K562 (cell line): ENCODE data around the gene CNOT10. TPM values are rescaled to one million over a fixed set of nuclear protein-coding genes. Genes with fewer than 3 reads are reported as not detected.

Experiments
- CLOCK ChIP-seq: fragments of 250-450 bp; sonication (Bioruptor Pico); IDR thresholded peaks from 2 replicates; pipeline ENCODE4 v1.4.0; 2020; ENCODE audit warnings: mild to moderate bottlenecking, moderate library complexity, borderline replicate concordance
- EP300 ChIP-seq: IDR thresholded peaks from 2 replicates; pipeline ENCODE4 v1.6.1; 2012; ENCODE audit warnings: low read length, improper control_type of control experiment
- HSF4 ChIP-seq: fragments of 250-450 bp; sonication (Bioruptor Pico); IDR thresholded peaks from 2 replicates; pipeline ENCODE4 v2.1.2; 2022; ENCODE audit warnings: mild to moderate bottlenecking, moderate library complexity, borderline replicate concordance
- JUNB ChIP-seq: fragments of 450-650 bp; formaldehyde crosslinking; conservative IDR thresholded peaks from 2 replicates; pipeline ENCODE4 v1.4.0; 2020; ENCODE audit warnings: mild to moderate bottlenecking
- KAT7 ChIP-seq: sonication (generic); formaldehyde crosslinking; IDR thresholded peaks from 2 replicates; pipeline ENCODE4 v1.8.0; 2022; ENCODE audit warnings: missing genetic modification reagents, mild to moderate bottlenecking, borderline replicate concordance
- MCM5 ChIP-seq: fragments of 450-650 bp; IDR thresholded peaks from 2 replicates; pipeline ENCODE4 v1.6.1; 2016; ENCODE audit warnings: low read depth
- MLLT1 ChIP-seq, 2 experiments: fragments of 450-650 bp; IDR thresholded peaks; 2 replicates each; pipeline ENCODE4 v1.6.1; 2016
- MTA1 ChIP-seq: fragments of 450-650 bp; IDR thresholded peaks from 2 replicates; pipeline ENCODE4 v1.6.1; 2017; ENCODE audit warnings: borderline replicate concordance
- NELFE ChIP-seq: IDR thresholded peaks from 2 replicates; pipeline ENCODE4 v1.6.1; 2011; ENCODE audit warnings: mild to moderate bottlenecking; ENCODE audit not compliant: insufficient read depth, insufficient read length
- NFYB ChIP-seq: IDR thresholded peaks from 2 replicates; pipeline ENCODE4 v1.6.1; 2011; ENCODE audit warnings: mild to moderate bottlenecking, moderate library complexity; ENCODE audit not compliant: insufficient read length; ENCODE audit errors: extremely low read depth
- PHF20 ChIP-seq: fragments of 450-650 bp; IDR thresholded peaks from 2 replicates; pipeline ENCODE4 v1.6.1; 2018; ENCODE audit not compliant: partially characterized antibody
- PRMT5 ChIP-seq: sonication (generic); formaldehyde crosslinking; IDR thresholded peaks from 2 replicates; pipeline ENCODE4 v1.5.0; 2020; ENCODE audit warnings: missing genetic modification reagents
- SAP30 ChIP-seq: fragments of 200-600 bp; sonication (generic); IDR thresholded peaks from 2 replicates; pipeline ENCODE4 v1.6.1; 2012; ENCODE audit warnings: borderline replicate concordance, low read depth, mild to moderate bottlenecking, moderate library complexity, low read length, control low read depth, inconsistent platforms; ENCODE audit not compliant: insufficient read depth, poor library complexity, severe bottlenecking
- SMAD2 ChIP-seq: fragments of 150-350 bp; IDR thresholded peaks from 2 replicates; pipeline ENCODE4 v1.6.1; 2014; ENCODE audit warnings: low read depth, mild to moderate bottlenecking, low read length
- SNIP1 ChIP-seq: fragments of 450-650 bp; IDR thresholded peaks from 2 replicates; pipeline ENCODE4 v1.7.1; 2017; ENCODE audit warnings: low read depth, mild to moderate bottlenecking
- STAT6 ChIP-seq: sonication (generic); formaldehyde crosslinking; IDR thresholded peaks from 2 replicates; pipeline ENCODE4 v1.8.1; 2023; ENCODE audit warnings: mild to moderate bottlenecking, missing genetic modification reagents
- SUPT5H ChIP-seq: fragments of 450-650 bp; IDR thresholded peaks from 2 replicates; pipeline ENCODE4 v1.6.1; 2016
- TSC22D4 ChIP-seq: fragments of 450-650 bp; IDR thresholded peaks from 2 replicates; pipeline ENCODE4 v1.6.1; 2016; ENCODE audit warnings: missing genetic modification characterization, missing biosample characterization, control low read depth
- ZNF586 ChIP-seq: fragments of 450-650 bp; formaldehyde crosslinking; conservative IDR thresholded peaks from 2 replicates; pipeline ENCODE4 v1.4.0; 2020; ENCODE audit warnings: mild to moderate bottlenecking, moderate library complexity
- ZNF76 ChIP-seq: fragments of 250-450 bp; sonication (Bioruptor Pico); IDR thresholded peaks from 2 replicates; pipeline ENCODE4 v1.4.0; 2020; ENCODE audit warnings: mild to moderate bottlenecking, moderate library complexity, borderline replicate concordance
- ZNF785 ChIP-seq: fragments of 250-450 bp; sonication (Bioruptor Pico); IDR thresholded peaks from 2 replicates; pipeline ENCODE4 v1.4.0; 2020; ENCODE audit warnings: mild to moderate bottlenecking
- ZNF79 ChIP-seq: fragments of 250-450 bp; sonication (Bioruptor Pico); IDR thresholded peaks from 2 replicates; pipeline ENCODE4 v1.4.0; 2020; ENCODE audit warnings: low read depth, mild to moderate bottlenecking, moderate library complexity
- polyA plus RNA-seq, 8 experiments: library from polyadenylated mRNA; depleted of rRNA in 4 of 8; stranded (reverse) in 5 of 8; unstranded in 3 of 8; fragments of >200 nt; fragmentation: Nextera tagmentation in 2 of 8; fragmentation: Illumina TruSeq in 1 of 8; extraction: Ambion mirVana in 2 of 8; extraction: Trizol in 1 of 8; gene quantifications; 2 replicates each; pipeline versions ENCODE4 v1.2.1 to v1.2.3, GENCODE V29; 2011 to 2014; ENCODE audit warnings: inconsistent platforms in 1 of 8, missing spikeins in 1 of 8
- total RNA-seq, 7 experiments: library from RNA; depleted of rRNA in 6 of 7; stranded (reverse); fragments of >200 nt in 6 of 7; fragmentation: Illumina TruSeq in 2 of 7; extraction: Trizol in 2 of 7; gene quantifications; 2 replicates each; pipeline versions ENCODE4 v1.2.1 to v1.2.3, GENCODE V29; 2011 to 2021; ENCODE audit warnings: low replicate concordance in 1 of 7
- TF ChIP-seq, protein P1 (sequence below), 2 experiments: fragments of 250-450 bp in 1 of 2; fragments of 450-650 bp in 1 of 2; sonication (Bioruptor Pico) in 1 of 2; IDR thresholded peaks; 2 replicates each; pipeline versions ENCODE4 v1.6.1 to v1.8.0; 2016 to 2021; ENCODE audit warnings: mild to moderate bottlenecking in 2 of 2, moderate library complexity in 2 of 2, missing compliant biosample characterization in 1 of 2, missing genetic modification characterization in 1 of 2

Gene CNOT10
- total and polyA plus RNA-seq, 9 of the 15 experiments (the other 6 are each of a cell fraction or from before 2014, with no cell fraction given): 35.7 to 114 (median 81.9) TPM

DNA sequence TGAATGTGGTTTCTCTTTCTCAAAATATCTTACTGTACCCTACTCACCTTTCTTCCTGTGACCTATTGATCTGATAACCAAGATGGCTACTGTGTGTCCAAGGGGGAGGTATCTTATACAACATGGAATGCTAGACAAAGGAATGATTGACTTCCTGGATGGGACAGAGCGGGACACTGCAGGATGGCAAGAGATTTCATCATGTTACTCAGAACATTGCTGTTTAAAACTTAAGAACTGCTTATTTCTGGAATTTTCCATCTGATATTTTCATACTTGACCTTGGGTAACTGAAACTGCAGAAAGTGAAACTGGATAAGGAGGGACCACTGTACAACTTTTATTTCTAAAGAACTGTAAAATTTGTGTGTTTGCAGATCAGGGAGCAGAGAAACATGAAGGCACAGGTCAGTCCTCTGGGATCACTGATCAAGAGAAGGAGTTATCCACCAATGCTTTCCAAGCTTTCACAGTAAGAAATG lies 18.5 kb downstream of the CNOT10 start (continued):
- TF ChIP-seq, protein P1, sequence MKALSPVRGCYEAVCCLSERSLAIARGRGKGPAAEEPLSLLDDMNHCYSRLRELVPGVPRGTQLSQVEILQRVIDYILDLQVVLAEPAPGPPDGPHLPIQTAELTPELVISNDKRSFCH (CRISPR knock-in tag; IDR thresholded peaks at IDR 0.05): no peak
- TF ChIP-seq, protein P1 (tag; IDR thresholded peaks at IDR 0.05): peak; percentile 49; the same call in 1 of the 2 replicates
- TF ChIP-seq ZNF586 (CRISPR knock-in tag) (no peak), MCM5 (no peak), SAP30 (no peak), HSF4 (CRISPR knock-in tag) (peak; percentile 23; the same call in 1 of the 2 replicates), KAT7 (CRISPR knock-in tag) (no peak), SMAD2 (0 out of 2 replicates have a peak, but pooled peaks have one; percentile 2), NELFE (no peak), TSC22D4 (tag) (no peak), ZNF76 (no peak), SNIP1 (no peak), MLLT1 (IDR thresholded peaks at IDR 0.05) (no peak), STAT6 (CRISPR knock-in tag) (no peak), JUNB (CRISPR knock-in tag) (no peak), MTA1 (0 out of 2 replicates have a peak, but pooled peaks have one; percentile 23), NFYB (no peak), PHF20 (no peak), ZNF79 (CRISPR knock-in tag) (no peak), ZNF785 (CRISPR knock-in tag) (no peak), PRMT5 (CRISPR knock-in tag) (no peak), EP300 (peak; percentile 73), SUPT5H (no peak), CLOCK (CRISPR knock-in tag) (no peak)
